GM19438 (cell line): ENCODE measurements around the gene CPO.
"Not testable (repeated sequence)": the region's sequence is repeated elsewhere in the genome, so short reads cannot be mapped to it uniquely, and the experiment has no call there.

ENCODE experiments used
- ATAC-seq: cut with Tn5 transposase; IDR thresholded peaks from one replicate; pipeline ENCODE4 v1.9.1; 2021; ENCODE audit warnings: low read depth; ENCODE audit not compliant: unreplicated experiment

The CPO gene, protein sequence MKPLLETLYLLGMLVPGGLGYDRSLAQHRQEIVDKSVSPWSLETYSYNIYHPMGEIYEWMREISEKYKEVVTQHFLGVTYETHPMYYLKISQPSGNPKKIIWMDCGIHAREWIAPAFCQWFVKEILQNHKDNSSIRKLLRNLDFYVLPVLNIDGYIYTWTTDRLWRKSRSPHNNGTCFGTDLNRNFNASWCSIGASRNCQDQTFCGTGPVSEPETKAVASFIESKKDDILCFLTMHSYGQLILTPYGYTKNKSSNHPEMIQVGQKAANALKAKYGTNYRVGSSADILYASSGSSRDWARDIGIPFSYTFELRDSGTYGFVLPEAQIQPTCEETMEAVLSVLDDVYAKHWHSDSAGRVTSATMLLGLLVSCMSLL

DNA sequence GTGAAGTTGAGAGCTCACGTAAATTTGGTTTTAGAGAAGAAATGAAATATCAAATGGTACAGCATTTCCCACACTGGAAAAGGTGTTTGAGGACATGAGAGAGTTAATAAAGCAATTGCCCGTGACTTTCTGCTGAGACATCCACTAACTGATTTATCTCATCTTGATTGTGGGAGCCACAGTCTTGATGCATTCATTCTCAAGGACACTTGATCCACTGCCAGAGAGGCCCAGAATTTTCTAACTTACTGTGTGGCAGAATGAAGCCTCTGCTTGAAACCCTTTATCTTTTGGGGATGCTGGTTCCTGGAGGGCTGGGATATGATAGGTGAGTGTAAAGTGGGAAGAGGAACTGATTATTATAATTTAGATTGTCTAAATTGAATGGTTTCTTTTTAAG is at the start of gene CPO:
CPO (plus strand) TSS at position 179 of the 400 bp plus-strand sequence; CDS start at position 261, 82 bp downstream.
- no peak for ATAC-seq

DNA sequence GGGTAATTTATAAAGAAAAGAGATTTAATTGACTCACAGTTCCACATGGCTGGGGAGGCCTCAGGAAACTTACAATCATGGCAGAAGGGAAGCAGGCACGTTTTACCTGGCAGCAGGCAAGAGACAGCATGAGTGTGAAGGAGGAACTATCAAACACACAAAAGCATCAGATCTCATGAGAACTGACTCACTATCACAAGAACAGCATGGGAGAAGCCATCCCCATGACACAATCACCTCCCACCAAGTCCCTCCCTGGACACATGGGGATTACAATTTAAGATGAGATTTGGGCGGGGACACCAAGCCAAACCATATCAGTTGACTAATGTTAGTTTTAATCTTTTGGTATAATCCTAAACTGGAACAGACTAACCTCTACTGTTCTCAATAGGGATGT is 49.1 kb upstream of the CPO start:
- no peak for ATAC-seq

DNA sequence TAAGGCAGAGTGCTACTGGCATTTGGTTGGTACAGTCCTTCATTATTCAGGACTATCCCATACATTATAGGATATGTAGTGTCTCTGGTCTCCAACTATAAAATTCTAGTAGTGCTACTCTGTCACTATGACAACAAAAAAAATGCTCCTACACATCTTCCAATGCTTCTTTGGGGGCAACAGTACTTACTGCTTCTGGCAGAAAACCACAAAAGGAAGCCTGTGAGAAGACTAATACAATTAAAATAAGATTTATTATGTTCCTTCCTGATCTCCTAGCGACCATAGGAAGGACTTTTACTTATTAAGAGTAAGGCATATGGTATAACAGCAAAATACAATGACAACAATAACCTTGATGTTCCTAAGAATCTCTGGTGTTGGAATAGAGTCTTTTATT is 48.4 kb upstream of the CPO start:
- ATAC-seq, result no peak

DNA sequence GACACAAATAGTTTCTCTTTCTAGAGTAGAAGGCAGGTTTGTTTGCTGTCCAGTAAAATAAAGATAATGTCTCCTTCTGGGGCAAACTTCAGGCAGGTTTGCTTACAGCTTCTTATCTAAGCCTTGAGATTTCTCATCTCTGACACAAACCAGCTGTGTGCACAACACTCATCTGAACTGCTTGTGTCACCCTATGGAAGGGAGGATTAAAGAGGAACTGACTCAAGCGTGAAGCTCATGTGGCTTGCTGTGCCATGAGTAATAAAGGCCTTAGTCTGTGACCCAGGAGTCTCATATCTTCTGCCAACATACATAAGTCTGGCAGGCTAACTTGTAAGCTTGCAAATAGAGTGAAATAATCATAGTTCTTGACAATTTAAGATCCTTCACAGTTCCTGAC is 24.2 kb upstream of the CPO start:
- ATAC-seq, result no peak

DNA sequence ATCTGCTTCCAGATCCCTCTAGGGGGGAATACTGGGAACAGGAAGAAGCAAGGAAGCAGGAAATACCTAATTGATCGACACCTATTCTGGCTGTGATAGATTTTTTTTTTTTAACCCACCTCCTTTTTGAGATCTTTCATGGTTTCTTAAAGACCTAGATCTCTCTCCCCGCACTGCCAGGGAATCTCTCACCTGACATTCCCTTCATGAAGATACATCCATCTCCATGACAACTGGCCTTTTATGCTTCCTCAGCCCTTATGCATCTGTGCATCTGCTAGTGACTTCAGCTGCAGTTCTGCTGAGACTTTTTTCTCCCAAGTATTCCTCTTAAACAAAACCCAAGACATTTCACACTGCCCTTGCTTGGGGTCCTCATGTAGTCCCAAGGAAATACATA is 21.1 kb upstream of the CPO start:
- ATAC-seq, result no peak

DNA sequence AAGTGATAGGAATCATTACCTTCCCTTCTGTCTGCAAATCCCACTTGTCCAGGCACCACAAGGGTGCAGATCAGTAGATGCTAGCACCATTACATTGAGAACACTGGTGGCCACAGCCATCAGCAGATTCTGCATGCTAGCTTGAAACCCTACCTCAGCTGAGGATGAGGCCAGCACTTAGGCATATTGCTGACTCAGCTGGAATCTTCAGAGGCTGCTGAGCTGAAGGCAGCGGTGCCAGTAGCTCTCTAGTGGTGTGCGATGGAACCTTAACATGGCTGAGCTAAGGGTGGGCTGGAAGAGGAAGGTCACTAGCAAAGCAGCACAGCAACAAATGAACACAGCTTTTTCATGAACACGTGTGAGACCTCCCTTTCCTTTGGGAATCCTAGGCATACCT is 19.0 kb upstream of the CPO start:
- no peak for ATAC-seq

DNA sequence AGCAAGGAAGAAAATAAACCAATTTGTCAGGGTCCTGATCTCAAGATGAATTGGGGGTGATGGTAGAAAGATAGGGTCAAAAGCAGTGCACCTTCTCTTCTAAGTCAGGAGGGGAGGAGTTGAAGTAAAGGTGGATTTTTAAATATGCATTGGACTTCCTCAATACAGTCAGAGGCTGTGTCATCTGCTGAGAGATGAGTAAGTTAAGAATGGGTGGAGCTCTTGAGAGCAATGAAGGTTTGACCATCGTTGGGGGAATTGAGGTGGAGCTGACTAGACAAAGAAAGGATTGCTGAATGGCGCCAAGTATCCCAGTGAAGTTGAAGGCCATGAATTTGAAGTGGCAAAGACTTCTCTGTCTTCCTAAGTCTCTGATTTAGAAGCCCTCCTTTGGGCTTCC is 18.4 kb upstream of the CPO start:
- no peak for ATAC-seq

DNA sequence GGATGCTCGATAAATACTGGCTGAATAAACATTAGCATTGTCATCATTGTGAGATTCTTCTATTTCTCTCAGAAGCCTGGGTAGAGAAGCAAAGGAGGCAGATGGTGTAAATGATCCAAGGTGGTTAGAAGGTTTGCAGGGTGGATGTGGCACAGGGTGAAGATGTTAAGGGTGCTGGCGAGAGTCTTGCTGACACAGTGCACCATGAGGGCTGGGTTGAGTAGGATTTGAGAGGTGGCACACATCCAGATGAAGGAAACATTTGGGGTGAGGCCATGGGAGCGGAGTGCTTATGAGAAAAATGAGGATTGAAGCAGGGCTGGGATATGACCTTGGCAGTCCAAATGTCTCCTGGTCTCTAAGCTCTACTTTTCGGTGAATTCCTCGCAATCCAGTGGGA is 17.8 kb upstream of the CPO start:
- no peak for ATAC-seq

DNA sequence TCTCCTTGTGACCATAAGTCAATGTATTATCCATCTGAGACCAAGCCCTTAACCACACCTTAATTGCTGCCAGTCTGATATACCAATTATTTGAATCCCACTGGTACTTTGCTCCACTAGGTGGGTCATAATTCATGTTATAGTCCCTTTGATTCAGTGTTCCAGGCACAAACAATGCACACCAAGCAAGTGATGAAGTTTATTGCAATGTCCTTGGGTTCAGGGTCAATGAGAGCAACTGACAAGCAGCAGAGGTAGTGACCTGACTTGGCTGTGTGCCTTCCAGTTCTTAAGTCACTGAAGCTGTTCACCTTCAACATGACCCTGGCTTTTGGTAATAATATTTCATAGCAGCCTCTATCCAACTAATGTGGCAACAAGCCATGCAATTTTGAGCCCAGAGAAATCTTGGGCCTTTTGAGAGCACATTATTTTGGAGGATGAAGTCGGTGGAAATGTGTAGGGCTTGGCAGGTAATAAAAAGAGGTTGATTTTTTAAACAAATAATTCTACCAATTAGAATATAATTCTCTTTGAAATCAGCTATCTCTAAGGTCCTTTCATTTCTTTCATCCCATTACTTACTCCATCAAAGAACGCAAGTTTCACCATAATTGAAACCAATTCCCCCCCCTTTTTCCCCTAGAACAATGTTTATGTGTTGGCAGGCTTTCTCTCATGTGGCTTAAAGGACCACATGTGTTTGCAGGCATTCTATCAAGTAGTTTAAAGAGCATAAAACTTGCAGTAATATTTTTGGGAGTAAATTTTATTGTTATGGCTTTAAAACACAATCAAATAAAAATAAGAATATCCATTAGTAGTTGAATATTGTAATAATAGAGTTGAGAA is 3.1 kb upstream of the CPO start:
- ATAC-seq, result no peak

DNA sequence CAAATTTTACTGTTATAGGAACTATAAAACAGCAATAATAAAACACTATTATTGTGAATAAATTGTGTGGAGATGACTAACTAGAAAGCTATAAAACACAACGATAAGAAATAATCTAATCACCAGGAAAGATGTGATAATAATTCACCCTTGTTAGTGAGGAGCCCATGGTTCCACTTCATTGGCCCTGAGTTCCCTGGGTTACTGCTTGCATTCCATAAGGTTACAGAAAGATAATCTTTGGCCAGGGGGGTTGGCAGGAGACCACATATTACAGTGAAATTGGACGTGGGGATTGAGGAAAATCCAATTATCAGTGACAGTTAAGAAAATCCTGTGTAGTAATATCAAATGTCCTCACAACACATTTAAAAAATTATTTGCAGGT is 2.5 kb upstream of the CPO start:
- no peak for ATAC-seq

DNA sequence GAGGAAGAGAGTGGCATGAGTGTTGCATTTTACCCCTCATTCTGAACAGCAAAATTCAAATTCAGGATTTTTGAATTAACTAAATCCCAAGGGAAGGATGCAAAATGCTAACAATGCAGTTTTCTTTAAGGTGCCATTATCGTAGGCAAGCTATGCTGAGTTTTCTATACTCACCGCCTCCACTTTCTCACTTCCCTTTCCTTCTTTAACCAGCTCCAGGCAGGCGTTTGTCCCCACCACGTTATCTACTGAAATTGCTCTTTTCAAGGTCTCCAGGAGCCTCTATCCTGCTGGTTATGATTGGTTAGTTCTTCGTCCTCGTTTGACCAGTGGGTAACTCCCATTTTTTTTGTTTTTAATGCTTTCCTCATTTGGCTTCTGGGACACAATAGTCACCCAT is 1.8 kb upstream of the CPO start:
- ATAC-seq, result peak; percentile 70

DNA sequence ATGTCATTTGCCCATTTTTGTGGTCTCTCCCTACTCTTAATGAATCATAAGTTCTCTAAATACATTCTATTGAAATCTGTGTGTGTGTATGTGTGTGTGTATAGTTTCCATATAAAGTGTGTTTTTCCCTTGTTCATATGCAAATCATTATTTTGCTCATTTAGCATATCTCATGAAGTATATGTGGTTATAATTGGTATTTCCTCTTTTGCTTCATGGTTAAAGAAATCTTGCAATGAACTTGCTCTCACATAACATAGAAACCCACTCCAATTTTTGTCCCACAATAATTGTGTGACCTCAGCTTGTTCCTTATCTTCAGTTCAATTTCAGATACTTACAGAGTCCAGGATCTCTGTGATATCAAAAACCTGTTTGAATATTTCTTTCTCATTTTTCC is 1.2 kb downstream of the CPO start:
- no peak for ATAC-seq

DNA sequence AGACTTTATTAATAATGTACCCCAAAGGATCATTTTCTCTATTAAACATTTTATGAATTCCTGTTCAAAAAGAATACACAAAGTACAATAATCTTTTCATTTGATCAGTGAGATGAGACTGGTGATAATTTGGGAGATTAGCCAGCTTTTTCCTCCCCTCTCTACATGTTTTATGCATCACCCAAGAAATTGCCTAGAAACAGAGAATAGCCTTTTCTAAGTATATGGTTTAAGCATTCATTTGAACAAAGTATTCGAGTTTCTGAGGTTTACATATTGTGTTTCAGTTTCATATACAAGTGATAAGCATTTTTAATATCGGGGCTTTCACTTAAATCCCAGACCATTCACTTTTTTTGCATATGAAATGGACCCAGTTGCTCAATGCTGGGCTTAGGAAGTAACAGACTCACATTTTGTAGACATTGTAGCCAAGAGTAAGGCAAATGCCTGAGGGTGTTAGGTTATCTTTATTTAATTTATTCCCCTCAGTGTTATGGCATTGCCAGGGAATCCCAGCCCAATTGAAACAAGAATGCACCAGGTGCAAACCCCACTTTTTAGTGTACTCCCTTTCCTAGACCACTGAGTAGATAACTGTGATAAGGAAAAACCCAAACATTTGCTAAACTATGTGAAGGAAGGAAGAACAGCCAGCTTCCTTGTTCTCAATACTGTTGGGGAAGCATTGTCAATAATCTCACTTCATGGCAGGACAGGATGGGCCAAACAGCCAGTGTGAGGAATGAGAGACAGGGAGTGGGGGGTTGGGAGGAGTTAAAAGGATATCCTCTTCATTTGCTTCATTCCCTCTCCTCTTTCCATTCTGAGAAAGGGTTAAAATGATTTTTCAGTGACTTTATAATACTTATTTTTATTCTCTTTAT is 3.5 kb downstream of the CPO start:
- ATAC-seq, result no peak

DNA sequence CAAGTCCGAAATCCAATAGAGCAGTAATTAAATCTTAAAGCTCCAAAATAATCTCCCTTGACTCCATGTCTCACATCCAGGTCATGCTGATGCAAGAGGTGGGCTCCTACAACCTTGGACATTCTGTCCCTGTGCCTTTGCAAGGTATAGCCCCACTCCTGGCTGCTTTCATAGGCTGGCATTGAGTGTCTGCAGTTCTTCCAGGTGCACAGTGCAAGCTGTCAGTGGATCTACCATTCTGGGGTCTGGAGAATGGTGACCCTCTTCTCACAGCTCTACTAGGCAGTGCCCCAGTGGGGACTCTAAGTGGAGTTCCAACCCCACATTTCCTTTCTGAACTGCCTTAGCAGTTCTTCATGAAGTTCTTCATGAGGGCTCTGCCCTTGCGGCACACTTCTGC is 14.1 kb downstream of the CPO start:
- ATAC-seq, result not testable (repeated sequence)

DNA sequence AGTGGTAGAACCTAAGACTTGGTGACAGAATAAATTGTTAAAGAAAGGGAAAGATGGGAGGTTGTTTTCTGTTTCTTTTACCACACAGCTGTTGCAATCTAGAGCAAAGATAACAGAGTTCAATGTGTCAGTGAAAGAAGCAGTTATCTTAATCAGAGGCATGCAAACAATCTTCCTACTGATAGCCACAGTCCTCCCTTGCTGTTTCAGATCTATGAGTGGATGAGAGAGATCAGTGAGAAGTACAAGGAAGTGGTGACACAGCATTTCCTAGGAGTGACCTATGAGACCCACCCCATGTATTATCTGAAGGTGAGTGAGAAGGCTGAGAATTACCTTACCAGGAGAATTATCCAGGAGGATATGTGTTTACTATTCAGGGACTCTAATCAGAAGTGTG is 15.9 kb downstream of the CPO start:
- ATAC-seq, result no peak

DNA sequence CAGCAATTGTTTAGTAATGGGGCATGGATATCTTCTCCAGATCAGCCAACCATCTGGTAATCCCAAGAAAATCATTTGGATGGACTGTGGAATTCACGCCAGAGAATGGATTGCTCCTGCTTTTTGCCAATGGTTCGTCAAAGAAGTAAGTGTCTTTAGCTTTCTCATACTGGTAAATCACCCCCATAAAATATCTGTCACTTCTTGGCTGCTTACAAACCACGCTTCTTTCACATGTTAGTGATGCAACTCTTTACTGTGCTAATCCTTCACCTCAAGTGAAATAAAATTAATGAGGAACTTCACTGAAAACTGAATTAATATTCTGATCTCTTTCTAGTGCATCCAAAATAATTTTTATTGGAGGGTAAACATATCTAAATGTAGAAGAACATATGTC is 18.9 kb downstream of the CPO start:
- ATAC-seq, result no peak

DNA sequence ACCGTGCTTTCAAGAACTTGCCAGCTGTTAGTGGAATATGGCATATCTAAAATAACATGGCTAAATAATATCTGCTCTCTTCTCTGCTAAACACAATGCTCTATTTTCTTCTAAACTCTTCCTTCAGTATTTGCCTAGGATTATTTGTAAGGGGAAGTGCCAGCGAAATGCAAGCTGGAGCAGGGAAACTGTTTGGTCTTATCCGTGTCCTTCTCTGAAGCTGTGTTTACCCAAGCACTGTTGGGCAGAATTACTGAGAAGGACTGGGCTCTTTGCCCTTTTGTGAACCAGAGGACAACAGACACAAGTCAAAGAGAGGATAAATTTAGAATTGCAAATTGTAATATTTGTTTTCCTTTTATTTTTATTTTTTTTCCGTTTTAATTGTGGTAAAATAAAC is 23.6 kb downstream of the CPO start:
- no peak for ATAC-seq

DNA sequence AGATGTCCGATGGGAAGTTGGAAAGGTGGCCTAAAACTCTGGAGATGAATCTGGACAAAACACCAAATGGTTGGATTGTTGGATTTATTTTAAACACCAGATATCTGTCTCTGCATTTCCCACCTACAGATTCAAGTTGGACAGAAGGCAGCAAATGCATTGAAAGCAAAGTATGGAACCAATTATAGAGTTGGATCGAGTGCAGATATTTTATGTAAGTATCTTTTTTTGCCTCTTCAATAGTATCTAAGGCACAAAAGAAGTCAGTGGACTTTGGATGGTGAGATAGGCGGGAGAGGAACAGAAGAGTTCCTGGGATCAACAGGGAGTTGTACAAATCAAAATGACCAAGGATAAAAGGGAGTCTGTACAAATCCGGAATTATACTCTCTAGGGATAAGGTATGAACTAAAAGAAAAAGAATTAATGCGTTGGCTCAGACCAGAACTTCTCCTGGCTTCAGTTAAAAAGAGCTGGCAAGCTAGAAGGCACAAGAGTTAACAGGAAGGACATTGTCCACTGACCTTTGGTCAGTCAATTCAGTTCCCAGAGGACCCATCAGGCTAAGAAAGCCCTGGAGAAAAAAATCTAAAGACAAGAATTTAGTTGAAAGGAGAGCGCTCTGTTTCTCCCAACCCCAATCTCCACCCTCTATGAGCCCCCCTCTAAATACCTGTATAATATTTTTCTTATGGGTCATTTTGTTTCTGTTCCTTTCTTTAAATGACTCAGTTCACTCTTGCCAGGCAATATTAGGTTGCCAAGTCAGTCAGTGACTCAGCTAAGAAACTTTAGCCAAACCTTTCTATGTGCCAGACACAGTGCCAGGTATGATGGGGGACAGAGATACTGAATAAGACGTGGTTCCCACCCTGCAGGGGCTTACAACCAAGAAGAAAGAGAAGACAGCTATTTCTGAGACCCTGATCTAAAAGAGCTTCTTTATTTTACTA is 29.1 kb downstream of the CPO start:
- ATAC-seq, result no peak

DNA sequence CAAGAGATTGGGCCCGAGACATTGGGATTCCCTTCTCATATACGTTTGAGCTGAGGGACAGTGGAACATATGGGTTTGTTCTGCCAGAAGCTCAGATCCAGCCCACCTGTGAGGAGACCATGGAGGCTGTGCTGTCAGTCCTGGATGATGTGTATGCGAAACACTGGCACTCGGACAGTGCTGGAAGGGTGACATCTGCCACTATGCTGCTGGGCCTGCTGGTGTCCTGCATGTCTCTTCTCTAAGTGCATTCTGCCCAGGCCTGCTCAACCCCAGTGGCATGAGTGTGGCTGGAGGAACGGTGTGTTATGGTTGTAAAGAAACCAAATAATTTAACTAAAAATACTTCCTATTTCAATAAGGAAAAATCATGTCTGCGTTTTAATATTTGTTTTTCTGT is 29.9 kb downstream of the CPO start:
- no peak for ATAC-seq
